HL-60 (cell line): Measurements from ENCODE around the gene RSPH3.

Source experiments
- CTCF ChIP-seq: IDR thresholded peaks from one replicate; pipeline ENCODE4 v1.5.1; 2011; ENCODE audit warnings: low read length, control low read depth, inconsistent platforms; ENCODE audit not compliant: insufficient read depth
- GABPA ChIP-seq: IDR thresholded peaks from 2 replicates; pipeline ENCODE4 v1.6.1; 2012; ENCODE audit warnings: low read depth
- POLR2AphosphoS5 ChIP-seq: IDR thresholded peaks from 2 replicates; pipeline ENCODE4 v1.6.1; 2012; ENCODE audit warnings: low read depth
- REST ChIP-seq: IDR thresholded peaks from 2 replicates; pipeline ENCODE4 v1.6.1; 2012; ENCODE audit warnings: low read depth; ENCODE audit not compliant: insufficient replicate concordance
- SPI1 ChIP-seq: IDR thresholded peaks from 2 replicates; pipeline ENCODE4 v1.6.1; 2012; ENCODE audit warnings: low read depth, mild to moderate bottlenecking, borderline replicate concordance

DNA sequence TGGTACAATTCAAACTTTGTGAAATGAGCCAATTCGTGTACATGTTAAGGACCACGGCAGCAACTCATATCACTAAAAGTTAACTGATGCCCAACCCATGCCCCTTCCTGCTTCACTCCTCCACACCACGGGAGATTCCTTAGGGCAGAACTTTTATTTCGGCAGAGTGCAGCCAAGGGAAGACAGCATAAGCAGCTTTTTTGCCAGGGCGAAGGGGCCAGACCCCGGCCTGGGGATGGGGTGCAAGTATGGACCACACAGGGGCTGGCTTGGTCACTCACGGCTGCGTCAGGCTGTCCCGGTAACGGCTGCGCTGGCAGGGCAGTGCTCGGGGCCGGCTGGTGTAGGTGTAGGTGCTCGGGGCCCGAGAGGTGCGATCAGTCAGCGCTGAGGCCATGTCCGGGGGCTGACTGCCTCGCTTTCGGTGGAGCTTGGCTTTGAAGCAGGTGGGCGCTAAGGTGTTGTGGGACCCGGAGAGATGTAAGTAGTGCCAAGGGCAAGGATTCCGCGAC, 792 bp downstream of the RSPH3 start:
- no peak for TF ChIP-seq CTCF
- TF ChIP-seq POLR2AphosphoS5: no peak
- no peak for TF ChIP-seq SPI1
- TF ChIP-seq GABPA: no peak
- no peak for TF ChIP-seq REST
